ENCODE measurements around the gene FOLR2. TPM values are rescaled to one million over a fixed set of nuclear protein-coding genes. Genes with fewer than 3 reads are reported as not detected.

Gene FOLR2
- total RNA-seq, 4 donors from 2014 or later, result 7.5 to 14.6 (median 13.0) TPM

DNA sequence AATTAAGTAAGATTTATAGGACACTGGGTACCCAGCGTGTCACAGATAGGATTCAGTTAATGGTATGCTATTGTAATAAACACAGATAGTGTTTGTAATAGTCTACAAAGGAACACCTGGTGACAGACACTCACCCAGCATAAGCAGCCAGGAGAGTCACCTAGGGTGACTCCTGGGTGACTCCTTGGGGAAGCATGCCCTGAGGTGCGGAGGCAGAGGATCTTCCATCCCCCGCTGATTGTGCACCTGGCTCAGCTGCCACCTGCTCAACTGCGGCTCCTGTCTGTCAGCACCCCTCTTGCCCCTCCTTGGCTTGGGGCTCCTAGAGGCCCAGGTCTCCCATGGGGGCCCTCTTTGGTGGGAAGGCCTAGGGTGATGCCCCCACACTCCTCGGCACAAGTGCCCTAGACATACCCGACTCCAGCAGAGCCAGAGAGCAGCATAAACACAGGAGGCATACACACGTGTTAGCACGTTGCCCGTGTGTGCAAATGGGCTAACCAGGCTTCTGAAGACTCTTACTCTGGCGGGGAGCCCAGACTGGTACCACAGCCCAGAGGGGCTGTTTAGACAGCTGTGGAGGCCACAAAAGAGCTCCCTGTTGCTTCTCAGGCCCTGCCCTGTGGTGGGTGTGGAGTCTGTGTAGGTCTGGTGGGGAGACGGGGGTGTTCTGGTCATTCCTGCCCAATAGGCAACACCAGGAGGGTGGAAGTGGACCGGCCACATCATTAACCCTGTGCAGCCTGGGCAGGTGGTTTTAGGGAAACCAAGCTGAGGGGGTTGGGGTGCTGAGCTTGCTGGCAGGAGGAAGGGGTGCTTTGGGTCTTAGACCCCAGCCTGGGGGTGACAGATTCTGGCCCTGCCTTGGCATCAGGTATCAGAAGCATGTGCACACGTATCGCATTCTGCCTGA lies 11.0 kb downstream of the FOLR2 start:
- ATAC-seq (no peak), DNase-seq (peak in 1 of 2 donors; percentile 15)
- no peak for TF ChIP-seq POLR2A (IDR thresholded peaks at IDR 0.05)
- TF ChIP-seq CTCF (IDR thresholded peaks at IDR 0.05 in 4 of 5, conservative IDR thresholded peaks at IDR 0.05 in 1 of 5), result no peak
- H3K4me3 ChIP-seq, result no peak overlapping the region
- H3K4me1 ChIP-seq, result peaks cover 13 to 21% of the 10 kb centered on the region in 2 donors
- peaks cover 0 to 54% of the 10 kb centered on the region in 2 donors for H3K36me3 ChIP-seq
- H3K9me3 ChIP-seq, result no peaks in the 10 kb centered on the region
- H3K27ac ChIP-seq, result peak overlapping the region in 1 of 4 donors; percentile 7
- no peaks in the 10 kb centered on the region for H3K27me3 ChIP-seq
- intact Hi-C loops (cut with DNase I; ENCODE audit: low total_unique reads) (no loop called here), in situ Hi-C loops (cut with MboI; ENCODE audit: low sequenced_read_pairs in 4 of 4) (no loop called here)

GRCh38 chr11:72228229-72228843 lies 11.7 kb downstream of the FOLR2 start:
- Histone ChIP-seq H3K27me3 (no peaks in the 10 kb centered on the region), H3K4me3 (no peak overlapping the region), H3K9me3 (no peaks in the 10 kb centered on the region), H3K27ac (no peak overlapping the region), H3K4me1 (peaks cover 9 to 18% of the 10 kb centered on the region in 2 donors), H3K36me3 (peaks cover 0 to 62% of the 10 kb centered on the region in 2 donors)
- DNase-seq (peak in 1 of 2 donors; percentile 11), ATAC-seq (no peak)
- intact Hi-C loops (cut with DNase I; ENCODE audit: low total_unique reads), result no loop called here
- in situ Hi-C loops (cut with MboI; ENCODE audit: low sequenced_read_pairs in 4 of 4), result no loop called here
- TF ChIP-seq CTCF (IDR thresholded peaks at IDR 0.05 in 4 of 5, conservative IDR thresholded peaks at IDR 0.05 in 1 of 5) (no peak), POLR2A (IDR thresholded peaks at IDR 0.05) (no peak)

DNA sequence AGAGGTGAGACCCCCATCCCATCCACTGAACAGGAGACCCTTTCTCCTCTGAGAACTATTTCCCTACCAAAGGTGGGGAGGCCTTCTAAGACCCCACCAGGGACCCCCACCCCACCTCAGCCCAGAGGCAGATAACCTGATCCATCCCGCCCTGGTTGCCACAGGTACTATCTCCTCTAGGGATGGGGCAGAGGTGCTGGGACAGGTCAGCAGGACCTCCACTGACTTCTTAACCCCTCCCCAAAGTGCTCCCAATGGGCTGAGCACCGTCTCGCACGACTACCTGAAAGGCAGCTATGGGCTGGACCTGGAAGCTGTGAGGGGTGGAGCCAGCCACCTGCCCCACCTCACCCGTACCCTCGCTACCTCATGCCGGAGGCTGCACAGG lies 12.2 kb downstream of the FOLR2 start:
- Histone ChIP-seq H3K4me3 (no peak overlapping the region), H3K27ac (no peak overlapping the region), H3K27me3 (no peaks in the 10 kb centered on the region), H3K36me3 (peaks cover 0 to 67% of the 10 kb centered on the region in 2 donors), H3K9me3 (no peaks in the 10 kb centered on the region), H3K4me1 (peaks cover 9 to 18% of the 10 kb centered on the region in 2 donors)
- TF ChIP-seq CTCF (IDR thresholded peaks at IDR 0.05 in 4 of 5, conservative IDR thresholded peaks at IDR 0.05 in 1 of 5), result no peak
- TF ChIP-seq POLR2A (IDR thresholded peaks at IDR 0.05), result no peak
- intact Hi-C loops (cut with DNase I; ENCODE audit: low total_unique reads) (no loop called here), in situ Hi-C loops (cut with MboI; ENCODE audit: low sequenced_read_pairs in 4 of 4) (no loop called here)
- no peak for DNase-seq
- ATAC-seq, result no peak

GRCh38 chr11:72229336-72229924 lies 12.8 kb downstream of the FOLR2 start:
- Histone ChIP-seq H3K4me3 (no peak overlapping the region), H3K27me3 (no peaks in the 10 kb centered on the region), H3K36me3 (peaks cover 0 to 72% of the 10 kb centered on the region in 2 donors), H3K4me1 (peaks cover 9 to 18% of the 10 kb centered on the region in 2 donors), H3K9me3 (no peaks in the 10 kb centered on the region), H3K27ac (no peak overlapping the region)
- in situ Hi-C loops (cut with MboI; ENCODE audit: low sequenced_read_pairs in 4 of 4), result no loop called here
- intact Hi-C loops (cut with DNase I; ENCODE audit: low total_unique reads), result no loop called here
- TF ChIP-seq POLR2A (IDR thresholded peaks at IDR 0.05) (no peak), CTCF (IDR thresholded peaks at IDR 0.05 in 4 of 5, conservative IDR thresholded peaks at IDR 0.05 in 1 of 5) (no peak)
- no peak for DNase-seq
- ATAC-seq, result no peak

Measured in gastrocnemius medialis (tissue), 4 donors.